NCI-H2029 (cell line): ENCODE measurements around the gene TREM1.
"Not testable (repeated sequence)": the region's sequence is repeated elsewhere in the genome, so short reads cannot be mapped to it uniquely, and the experiment has no call there.

Source experiments
- DNase-seq: peaks from one replicate; lab custom pipeline; 2025; lab: John Stamatoyannopoulos, UW

Gene TREM1

GRCh38 chr6:41297248-41297647 is 10.8 kb upstream of the TREM1 start:
- DNase-seq, result not testable (repeated sequence)

DNA sequence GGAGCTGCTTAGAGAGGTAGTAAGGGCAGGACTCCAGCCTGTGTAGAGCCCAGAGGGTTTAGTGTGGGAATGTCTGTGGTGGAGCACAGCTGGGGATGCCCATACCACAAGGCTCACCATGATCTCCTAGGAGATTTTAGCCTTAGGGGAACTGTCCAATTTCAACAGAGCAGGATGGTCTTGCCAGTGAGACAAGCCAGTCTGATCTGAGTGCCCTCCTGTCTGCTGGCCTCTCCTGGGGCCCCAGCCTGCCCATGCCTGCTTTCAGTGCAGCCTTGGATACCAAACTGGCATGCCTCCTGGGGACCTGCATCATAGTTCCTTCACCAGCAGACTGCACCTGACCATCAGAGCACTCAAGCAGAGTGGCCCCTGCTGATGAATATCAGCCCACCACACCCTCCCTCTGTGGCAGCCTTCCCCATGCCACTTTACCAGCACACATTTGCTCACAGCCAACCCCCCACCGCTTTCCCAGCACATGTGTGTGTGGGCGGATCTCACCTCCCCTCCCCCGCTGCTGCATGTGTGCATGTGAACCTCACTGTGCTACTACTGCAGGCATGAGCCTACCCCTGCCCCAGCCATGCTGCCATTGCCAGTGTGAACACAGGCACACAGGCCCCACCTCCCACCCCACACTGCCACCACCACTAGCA is 7.9 kb upstream of the TREM1 start:
- no peak for DNase-seq

GRCh38 chr6:41291717-41292116 is 5.2 kb upstream of the TREM1 start:
- no peak for DNase-seq

DNA sequence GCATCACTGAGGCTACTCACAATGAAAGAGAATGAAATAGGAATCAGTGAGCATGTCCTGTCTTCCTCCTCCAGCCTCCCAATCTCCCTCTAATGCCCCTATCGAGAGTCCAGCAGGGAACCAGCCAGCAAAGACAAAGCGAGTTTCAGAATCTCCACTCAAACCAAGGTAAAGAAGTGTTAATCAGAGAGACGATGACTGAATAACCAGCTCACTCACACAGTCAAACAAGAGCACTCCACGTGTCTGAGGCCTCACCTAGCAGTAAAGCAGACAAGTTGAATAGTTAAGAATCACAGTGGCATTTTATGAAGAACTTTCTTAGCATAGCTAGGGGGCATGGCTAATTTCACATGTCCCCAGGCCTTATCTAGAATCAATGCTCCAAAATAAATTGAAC is 3.3 kb upstream of the TREM1 start:
- DNase-seq, result no peak

- DNase-seq, result no peak
These were observed 2.3 kb upstream of the TREM1 start for GRCh38 chr6:41288754-41289129.

DNA sequence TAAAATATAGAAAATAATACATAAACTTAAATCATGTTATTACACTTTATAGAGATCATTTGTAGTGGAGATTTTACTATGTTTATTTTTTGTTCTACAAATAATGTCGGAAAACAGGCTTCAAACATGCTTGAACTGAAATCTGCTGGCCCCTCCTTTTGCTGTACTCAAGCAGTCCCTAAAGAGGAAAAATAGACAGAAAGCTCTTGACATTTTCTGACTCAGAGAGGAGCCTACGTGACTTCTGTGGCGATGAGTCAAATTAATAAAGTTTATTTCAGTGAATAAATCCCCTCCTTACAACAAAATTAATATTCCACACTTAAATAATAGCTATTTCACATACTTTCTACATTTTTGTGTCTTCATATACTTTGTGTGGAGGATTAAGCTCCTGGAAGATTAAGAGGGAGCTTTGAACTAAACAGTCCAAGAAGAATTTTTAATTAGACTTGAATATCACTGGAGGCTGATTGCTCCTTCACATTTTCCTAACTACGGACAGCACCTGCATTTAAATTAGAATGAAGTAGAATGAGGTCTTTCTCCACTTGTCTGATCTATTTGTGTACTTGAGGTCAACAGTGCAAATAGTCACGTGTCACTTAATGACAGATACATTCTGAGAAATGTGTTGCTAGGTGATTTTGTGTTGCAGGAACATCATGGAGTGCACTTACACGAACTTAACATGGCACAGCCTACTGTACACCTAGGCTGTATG is 1.7 kb upstream of the TREM1 start:
- peak; percentile 97 for DNase-seq

GRCh38 chr6:41284726-41285125 is 1.8 kb downstream of the TREM1 start:
- peak; percentile 38 for DNase-seq

GRCh38 chr6:41283600-41283999 is 2.9 kb downstream of the TREM1 start:
- no peak for DNase-seq

GRCh38 chr6:41280381-41281057 is 6.0 kb downstream of the TREM1 start:
- DNase-seq, result no peak

- DNase-seq, result peak; percentile 81
These were observed 7.6 kb downstream of the TREM1 start for GRCh38 chr6:41278699-41279405.

DNA sequence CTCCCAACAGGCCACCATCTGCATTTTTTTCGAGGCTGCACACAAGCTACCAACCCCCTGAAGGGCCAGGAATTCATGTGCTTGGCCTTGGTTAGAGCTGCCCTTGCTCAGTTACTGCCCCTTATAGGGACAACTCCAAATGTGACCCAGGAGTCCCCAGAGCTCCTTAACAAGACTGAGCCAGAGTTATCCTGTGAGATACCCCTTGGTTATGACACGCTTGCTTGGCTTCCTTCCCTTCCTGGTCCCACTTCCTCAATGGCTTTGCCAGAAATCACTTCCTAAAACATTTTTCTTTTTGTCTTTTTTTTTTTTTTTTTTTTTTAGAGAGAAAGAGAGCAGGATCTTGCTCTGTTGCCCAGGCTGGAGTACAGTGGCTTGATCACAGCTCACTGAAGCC is 8.9 kb downstream of the TREM1 start:
- no peak for DNase-seq

- DNase-seq, result no peak
These were observed 11.0 kb downstream of the TREM1 start for GRCh38 chr6:41275489-41275888.

DNA sequence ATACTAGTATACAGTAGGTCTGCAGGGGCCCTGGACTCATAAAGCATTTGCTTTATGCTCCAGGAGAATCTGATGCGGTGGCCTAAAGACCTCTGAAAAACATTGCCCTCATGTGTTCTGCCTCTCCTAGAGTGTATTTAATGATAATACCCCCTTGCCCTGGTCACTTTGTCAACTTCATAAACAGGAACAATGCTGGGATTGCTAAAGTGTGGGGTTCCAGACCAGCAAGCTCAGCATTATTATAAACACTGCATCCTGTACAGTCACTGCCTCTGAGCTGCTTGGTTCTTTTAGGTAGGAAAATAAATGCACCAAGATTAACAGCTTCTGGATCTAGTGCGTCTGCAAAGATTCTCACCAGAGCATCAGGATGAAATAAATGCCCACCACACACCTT is 12.2 kb downstream of the TREM1 start:
- no peak for DNase-seq

- DNase-seq, result no peak
These were observed 12.8 kb downstream of the TREM1 start for GRCh38 chr6:41273714-41274113.

GRCh38 chr6:41272591-41273240 is 13.8 kb downstream of the TREM1 start:
- no peak for DNase-seq

- no peak for DNase-seq
These were observed 14.5 kb downstream of the TREM1 start for GRCh38 chr6:41271901-41272395.

- DNase-seq, result no peak
These were observed 16.8 kb downstream of the TREM1 start for GRCh38 chr6:41269716-41270115.

GRCh38 chr6:41269166-41269565 is 17.3 kb downstream of the TREM1 start:
- no peak for DNase-seq

DNA sequence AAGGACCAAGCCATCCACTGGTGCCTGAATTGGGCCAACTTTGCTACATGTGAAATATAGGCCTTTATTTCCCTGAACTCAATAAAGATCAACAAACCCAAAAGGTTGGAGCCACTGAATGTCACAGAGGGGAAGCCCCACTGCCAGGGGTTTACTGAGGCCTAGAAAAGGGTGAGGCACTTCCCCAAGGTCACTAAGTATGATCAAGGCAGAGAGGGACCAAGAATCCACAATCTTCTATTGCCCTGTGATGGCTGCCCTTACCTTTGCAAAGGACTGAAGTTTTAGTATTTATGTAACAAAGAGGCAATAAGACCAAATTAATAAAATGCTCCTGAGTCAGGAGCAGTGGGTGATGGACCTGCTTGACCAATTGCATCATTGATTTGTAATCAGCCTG is 18.0 kb downstream of the TREM1 start:
- DNase-seq, result no peak

DNA sequence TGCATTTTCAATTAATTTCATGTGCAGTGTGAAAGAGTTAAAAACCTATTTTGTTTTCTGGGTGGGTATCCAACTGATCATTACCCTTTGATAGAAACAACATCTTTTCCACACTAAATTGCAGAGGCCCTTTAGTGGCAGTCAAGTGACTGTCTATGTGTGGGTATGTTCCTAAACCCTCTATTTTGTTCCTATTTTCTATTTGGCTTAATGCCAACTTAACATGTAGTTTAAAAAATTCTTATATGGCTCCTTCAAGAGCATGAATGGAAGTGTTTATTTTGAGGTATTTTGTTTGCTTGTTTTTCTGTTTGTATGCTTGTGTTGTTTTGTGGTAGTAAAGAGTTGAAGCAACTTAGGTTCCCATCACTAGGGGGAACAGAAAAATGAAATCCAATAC is 19.9 kb downstream of the TREM1 start:
- DNase-seq, result no peak

DNA sequence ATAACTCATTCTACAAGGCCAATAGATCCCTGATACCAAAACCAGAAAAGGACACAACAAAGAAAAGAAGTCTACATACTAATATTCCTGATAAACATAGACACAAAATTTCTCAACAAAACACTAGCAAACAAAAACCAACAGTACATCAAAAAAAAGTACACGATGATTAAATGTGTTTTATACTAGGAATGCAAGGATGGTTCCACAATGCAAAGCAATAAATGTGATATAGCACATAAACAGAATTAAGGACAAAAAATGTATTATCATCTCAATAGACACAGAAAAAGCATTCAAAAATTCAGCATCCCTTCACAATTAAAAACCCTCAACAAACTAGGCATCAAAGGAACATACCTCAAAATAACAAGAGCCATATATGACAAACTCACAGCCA is 23.2 kb downstream of the TREM1 start:
- no peak for DNase-seq

- no peak for DNase-seq
These were observed 24.1 kb downstream of the TREM1 start for GRCh38 chr6:41262401-41262800.
